Activated naive CD4-positive, alpha-beta T cell treated with anti-CD3 and anti-CD28 coated beads, Interleukin-2, amount 10 ng/mL, durations not matched to agents 7 days and 5 days (primary cell): Measurements from ENCODE around the gene ABCB9.

Source experiments
- CTCF ChIA-PET: fragments of 350-600 bp; sonication (Branson Sonifier 250); formaldehyde crosslinking; loops from one replicate; lab custom pipeline; 2021; ENCODE audit warnings: antibody characterized with exemption; lab: Charles Lee
- DNase-seq: peaks from one replicate; pipeline ENCODE4 v3.0.0-alpha.2; 2020
- H3K27ac Mint-ChIP-seq: one replicate; pipeline ENCODE4 v1.8.0; 2021; ENCODE audit warnings: mild to moderate bottlenecking, moderate library complexity, mixed read lengths
- H3K27me3 Mint-ChIP-seq: one replicate; pipeline ENCODE4 v1.8.0; 2021; ENCODE audit warnings: mild to moderate bottlenecking, mixed read lengths
- H3K36me3 Mint-ChIP-seq: one replicate; pipeline ENCODE4 v1.8.0; 2021; ENCODE audit warnings: mixed read lengths
- H3K4me1 Mint-ChIP-seq: one replicate; pipeline ENCODE4 v1.8.0; 2021; ENCODE audit warnings: mixed read lengths
- H3K4me3 Mint-ChIP-seq: one replicate; pipeline ENCODE4 v1.8.0; 2021; ENCODE audit warnings: mild to moderate bottlenecking, moderate library complexity, mixed read lengths
- H3K9me3 Mint-ChIP-seq: one replicate; pipeline ENCODE4 v1.8.0; 2021; ENCODE audit warnings: mixed read lengths

Gene ABCB9

DNA sequence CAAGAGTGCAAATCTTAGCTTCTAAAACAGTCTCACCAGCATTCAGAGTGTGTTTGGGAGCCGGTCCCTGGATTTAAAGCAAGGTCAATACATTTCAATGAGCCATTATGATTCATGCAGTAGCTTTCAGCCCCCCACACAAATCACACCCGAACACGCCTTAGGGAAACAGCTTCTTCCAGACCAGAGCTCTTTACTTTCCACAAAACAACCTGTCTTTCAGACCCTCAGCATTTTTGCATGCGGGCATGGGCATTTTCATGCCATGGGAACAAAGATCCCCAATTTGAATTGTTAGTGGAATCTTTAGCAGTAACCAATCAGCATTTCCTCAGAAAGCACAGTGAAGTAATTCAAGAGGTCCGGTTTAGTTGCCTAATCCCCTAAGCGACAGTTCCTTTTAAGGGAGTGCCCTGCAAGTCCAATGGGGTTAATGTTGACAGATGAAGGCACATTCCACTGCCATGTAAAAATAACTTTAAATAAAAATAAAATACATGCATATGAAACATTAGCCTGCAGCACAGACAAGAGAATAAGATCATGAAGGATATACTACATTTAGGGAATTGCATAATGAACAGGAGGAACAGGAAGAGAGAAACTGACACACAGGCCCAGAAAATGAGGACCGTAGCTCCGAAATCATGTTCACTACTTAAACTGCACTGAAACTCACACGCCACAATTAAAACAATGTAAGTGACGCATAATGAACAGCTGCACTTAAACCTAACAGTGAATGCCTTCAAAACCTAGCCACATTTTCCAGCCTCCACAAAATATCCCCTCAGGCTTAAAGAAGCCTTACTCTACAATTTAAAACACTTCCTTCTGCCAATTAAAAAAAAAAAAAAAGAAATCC, 74.4 kb downstream of the ABCB9 start:
- Mint-ChIP-seq H3K4me1 (peaks cover 87% of the 10 kb centered on the region), H3K27ac (no peak overlapping the region), H3K36me3 (peaks cover 26% of the 10 kb centered on the region), H3K4me3 (no peak overlapping the region), H3K9me3 (no peaks in the 10 kb centered on the region), H3K27me3 (peaks cover 24% of the 10 kb centered on the region)
- DNase-seq: no peak
- CTCF ChIA-PET: interaction anchor here (1.4 kb wide), 1 partner anchor 61 kb away, joined by 3 read pairs; no protein-coding TSS in a partner anchor

DNA sequence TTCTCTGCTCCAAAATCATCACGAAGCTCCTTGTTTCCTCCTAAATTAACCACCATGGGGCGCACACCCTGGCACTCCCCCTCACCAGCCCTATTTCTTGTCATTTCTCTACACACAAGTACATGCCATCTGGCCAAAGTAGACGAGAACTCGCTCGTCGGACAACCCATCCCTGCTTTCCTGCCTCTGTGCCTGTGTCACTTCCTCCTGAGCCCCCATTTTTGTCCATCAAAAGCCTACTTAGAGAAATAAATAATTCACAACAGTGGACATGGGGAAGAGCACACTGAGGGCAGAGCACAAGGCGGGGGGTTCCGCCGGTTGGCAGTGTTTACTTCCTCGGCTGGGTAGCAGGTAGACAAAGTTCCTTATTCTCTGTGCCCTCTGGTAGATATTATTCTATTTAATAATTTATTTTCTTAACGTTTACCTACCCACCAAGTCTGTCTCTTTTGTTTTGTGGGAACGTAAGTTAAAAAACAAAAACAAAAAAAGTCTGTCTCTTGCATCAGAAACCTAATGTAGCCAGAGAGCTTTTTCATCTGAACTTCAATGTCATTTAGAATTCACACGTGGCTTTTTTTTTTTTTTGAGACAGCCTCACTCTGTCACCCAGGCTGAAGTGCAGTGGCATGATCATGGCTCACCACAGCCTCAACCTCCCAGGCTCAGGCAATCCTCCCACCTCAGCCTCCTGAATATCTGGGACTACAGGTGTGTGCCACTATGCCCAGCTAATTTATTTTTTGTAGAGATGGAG, 76.3 kb downstream of the ABCB9 start:
- DNase-seq: no peak
- CTCF ChIA-PET: interaction anchor here (3.2 kb wide), 1 partner anchor 8 kb away, joined by 17 read pairs; no protein-coding TSS in a partner anchor
- Mint-ChIP-seq H3K9me3 (no peaks in the 10 kb centered on the region), H3K4me3 (peak overlapping the region; percentile 25), H3K4me1 (peaks cover 80% of the 10 kb centered on the region), H3K36me3 (peaks cover 13% of the 10 kb centered on the region), H3K27ac (peak overlapping the region; percentile 81), H3K27me3 (peaks cover 6% of the 10 kb centered on the region)

DNA sequence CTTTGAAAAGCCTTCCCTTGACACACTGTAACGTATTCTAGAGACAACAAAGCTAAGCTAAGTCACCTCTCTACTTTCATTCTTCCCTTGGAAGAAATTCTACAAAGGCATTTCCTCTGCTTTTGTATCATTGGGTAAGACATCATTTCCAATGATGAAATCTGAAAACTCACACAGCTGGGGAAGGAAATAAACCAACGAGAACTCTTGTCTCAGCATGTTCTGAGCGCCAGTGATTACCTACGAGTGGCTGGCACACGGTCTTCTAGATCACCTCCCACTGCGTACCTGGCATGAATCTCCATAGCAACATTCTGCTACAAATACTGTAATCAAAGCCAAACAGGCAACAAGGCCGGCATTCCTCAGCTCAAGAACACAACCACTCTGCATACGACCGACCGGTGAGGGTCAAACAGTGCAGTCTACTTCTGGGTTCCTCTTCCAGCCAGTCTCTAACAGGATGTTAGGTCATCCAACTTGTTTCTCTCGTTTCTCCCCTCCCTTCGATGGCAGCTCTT, 78.0 kb downstream of the ABCB9 start:
- peak; percentile 68 for DNase-seq

DNA sequence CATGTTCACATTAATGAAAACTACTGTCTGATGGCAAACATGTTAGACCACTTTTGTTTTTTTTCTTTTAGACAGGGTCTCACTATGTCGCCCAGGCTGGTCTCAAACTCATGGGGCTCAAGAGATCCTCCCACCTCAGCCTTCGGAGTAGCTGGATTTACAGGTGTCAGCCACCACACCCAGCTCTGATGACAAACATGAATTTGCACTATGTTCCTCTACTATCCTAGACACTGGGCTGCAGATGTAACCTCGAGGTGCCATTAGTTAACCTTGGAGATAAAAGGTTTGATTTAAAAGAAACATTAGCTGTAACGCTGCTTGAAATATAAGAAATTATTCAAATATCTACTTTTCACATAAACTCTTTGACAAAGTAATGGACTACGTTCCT, 78.4 kb downstream of the ABCB9 start:
- H3K4me1 Mint-ChIP-seq: peaks cover 83% of the 10 kb centered on the region
- CTCF ChIA-PET: interaction anchor here (0.9 to 3.2 kb wide), 4 partner anchors 10 to 59 kb away, joined by 3 to 17 read pairs (median 4); no protein-coding TSS in a partner anchor
- H3K27ac Mint-ChIP-seq: peak overlapping the region; percentile 96
- H3K4me3 Mint-ChIP-seq: peak overlapping the region; percentile 65
- H3K9me3 Mint-ChIP-seq: peaks cover 2% of the 10 kb centered on the region
- H3K36me3 Mint-ChIP-seq: peaks cover 16% of the 10 kb centered on the region
- no peak for DNase-seq
- H3K27me3 Mint-ChIP-seq: peaks cover 5% of the 10 kb centered on the region

More for the DNA sequence above, 78.0 kb downstream of the ABCB9 start:
- peaks cover 80% of the 10 kb centered on the region for H3K4me1 Mint-ChIP-seq
- H3K9me3 Mint-ChIP-seq: peaks cover 2% of the 10 kb centered on the region
- CTCF ChIA-PET: interaction anchor here (0.9 to 3.2 kb wide), 4 partner anchors 9 to 59 kb away, joined by 3 to 17 read pairs (median 4); no protein-coding TSS in a partner anchor
- H3K4me3 Mint-ChIP-seq: peak overlapping the region; percentile 65
- peaks cover 14% of the 10 kb centered on the region for H3K36me3 Mint-ChIP-seq
- peaks cover 5% of the 10 kb centered on the region for H3K27me3 Mint-ChIP-seq
- H3K27ac Mint-ChIP-seq: peak overlapping the region; percentile 96

DNA sequence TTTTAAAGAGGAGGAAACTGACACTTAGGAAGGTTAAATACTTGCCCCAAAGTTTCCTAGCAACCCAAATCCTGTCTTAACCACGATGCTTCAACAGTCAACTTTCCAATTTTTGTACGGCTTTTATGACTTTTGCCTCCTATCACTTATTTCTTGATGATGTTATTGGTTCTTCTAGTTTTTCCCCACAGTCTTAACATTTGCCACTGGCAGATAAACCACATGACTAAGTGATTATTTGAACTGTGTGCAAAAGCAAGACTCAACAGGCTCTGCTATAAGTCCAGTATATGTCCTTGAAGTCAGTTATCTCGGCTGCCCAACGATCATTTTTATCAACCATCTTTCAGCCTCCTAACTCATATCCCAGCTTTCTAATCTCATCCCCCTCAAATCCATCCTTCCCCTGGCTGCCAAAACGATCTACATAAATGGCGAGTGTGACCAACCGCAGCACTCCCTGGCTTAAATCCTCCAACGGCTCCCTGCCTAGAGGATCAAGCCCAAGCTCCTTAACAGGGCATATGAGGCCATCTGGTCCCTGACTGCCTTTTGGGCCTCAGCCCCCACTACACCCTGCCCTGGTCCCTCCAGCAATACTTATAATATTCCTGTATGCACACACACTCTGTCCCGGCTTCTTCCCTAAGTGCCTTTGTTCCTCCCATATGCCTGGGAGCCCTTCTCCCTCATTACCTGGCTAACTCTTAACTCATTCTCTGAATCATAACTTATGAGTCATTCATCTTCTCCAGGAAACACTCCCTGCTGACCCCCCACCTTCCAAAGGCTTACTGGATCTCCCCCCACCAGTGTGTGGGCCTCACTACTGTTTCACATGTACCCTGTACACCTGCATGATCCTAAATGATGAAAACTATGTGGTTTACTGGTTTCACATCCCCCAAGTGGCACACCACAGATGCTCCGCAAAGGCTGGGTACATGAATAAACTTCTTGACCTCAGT, 79.1 kb downstream of the ABCB9 start:
- Mint-ChIP-seq H3K4me3 (peak overlapping the region; percentile 35), H3K27me3 (peaks cover 5% of the 10 kb centered on the region), H3K4me1 (peaks cover 84% of the 10 kb centered on the region), H3K27ac (peak overlapping the region; percentile 96), H3K9me3 (peaks cover 2% of the 10 kb centered on the region), H3K36me3 (peaks cover 13% of the 10 kb centered on the region)
- CTCF ChIA-PET: interaction anchor here (0.9 to 3.2 kb wide), 5 partner anchors 11 to 60 kb away, joined by 3 to 17 read pairs (median 4); no protein-coding TSS in a partner anchor
- peak; percentile 66 for DNase-seq

DNA sequence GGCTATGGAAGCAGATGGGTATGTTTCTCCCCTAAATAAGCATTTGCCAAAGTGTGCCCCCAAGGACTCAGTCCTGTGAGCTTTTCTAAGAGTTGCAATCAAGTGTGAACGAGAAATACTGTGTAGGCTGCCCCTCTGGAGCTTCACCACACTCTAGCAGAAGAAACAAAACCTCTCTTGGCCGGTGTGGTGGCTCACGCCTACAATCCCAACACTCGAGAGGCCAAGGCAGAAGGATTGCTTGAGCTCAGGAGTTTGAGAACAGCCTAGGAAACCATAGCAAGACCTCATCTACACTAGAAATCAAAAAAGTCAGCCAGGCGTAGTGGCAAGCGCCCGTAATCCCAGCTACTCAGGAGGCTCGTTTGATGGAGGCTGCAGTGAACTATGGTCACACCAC, 80.1 kb downstream of the ABCB9 start:
- Mint-ChIP-seq H3K36me3 (peaks cover 14% of the 10 kb centered on the region), H3K4me1 (peaks cover 81% of the 10 kb centered on the region), H3K27ac (peak overlapping the region; percentile 43), H3K9me3 (peaks cover 2% of the 10 kb centered on the region), H3K4me3 (no peak overlapping the region), H3K27me3 (peaks cover 5% of the 10 kb centered on the region)
- DNase-seq: no peak
- CTCF ChIA-PET: interaction anchor here (0.6 to 1.6 kb wide), 2 partner anchors 17 to 25 kb away, joined by 3 to 4 read pairs; no protein-coding TSS in a partner anchor

DNA sequence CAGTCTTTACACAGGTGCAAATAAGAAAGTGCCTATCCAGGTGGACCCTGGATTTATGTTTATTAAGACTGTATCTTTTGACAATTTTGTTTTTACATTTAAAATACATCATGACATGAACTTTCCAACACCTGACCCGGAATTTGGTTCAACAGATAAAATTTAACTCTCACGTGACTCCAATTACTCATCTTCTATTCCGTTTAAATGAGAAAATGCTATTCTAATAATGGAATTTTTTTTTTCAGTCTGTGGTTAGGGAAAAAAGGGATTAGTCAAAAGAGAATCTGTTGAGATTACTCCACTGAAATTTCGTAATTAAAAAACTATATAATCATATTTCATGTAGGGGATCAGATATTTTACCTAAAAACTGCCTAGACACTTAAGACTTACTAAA, 81.4 kb downstream of the ABCB9 start:
- CTCF ChIA-PET: no interaction called here
- peaks cover 27% of the 10 kb centered on the region for H3K36me3 Mint-ChIP-seq
- H3K4me1 Mint-ChIP-seq: peaks cover 83% of the 10 kb centered on the region
- H3K27me3 Mint-ChIP-seq: peaks cover 12% of the 10 kb centered on the region
- no peak overlapping the region for H3K4me3 Mint-ChIP-seq
- no peak for DNase-seq
- H3K27ac Mint-ChIP-seq: no peak overlapping the region
- peaks cover 2% of the 10 kb centered on the region for H3K9me3 Mint-ChIP-seq

DNA sequence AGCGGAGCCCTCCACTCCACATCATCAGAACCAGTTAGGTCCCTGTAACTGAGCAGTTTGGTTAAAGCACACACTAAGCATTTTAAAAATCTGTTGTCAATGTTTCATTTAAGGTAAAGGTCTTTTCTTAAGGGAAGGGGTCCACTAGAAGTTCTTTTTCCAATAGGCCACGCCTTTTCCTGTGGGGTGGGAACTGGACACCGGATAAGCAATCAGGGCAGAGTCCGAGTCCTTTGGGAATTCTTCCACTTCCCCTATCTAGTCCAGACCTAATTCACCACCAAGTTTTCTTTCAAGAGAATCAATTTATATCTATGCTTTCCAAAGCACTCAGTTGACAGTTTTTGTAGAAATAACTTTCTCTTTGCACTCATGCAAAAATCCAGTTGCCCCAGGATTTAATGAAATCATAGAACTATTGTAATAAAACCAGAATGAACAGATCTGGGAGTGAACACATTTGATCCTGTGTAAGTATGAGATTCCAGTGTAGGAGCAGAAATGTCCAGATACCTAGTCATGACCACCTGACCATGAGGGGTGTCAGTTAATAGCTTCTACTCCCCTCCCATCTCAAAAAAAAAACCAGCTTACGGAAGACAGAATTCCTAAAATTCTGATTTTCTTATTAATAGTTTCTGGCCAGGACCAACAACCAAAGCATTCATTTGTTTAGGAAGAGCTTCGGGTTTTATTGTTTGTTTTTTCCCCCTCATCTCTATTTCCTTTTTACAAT, 82.0 kb downstream of the ABCB9 start:
- peaks cover 31% of the 10 kb centered on the region for H3K36me3 Mint-ChIP-seq
- peaks cover 14% of the 10 kb centered on the region for H3K27me3 Mint-ChIP-seq
- H3K4me1 Mint-ChIP-seq: peaks cover 82% of the 10 kb centered on the region
- DNase-seq: no peak
- CTCF ChIA-PET: no interaction called here
- H3K27ac Mint-ChIP-seq: no peak overlapping the region
- no peak overlapping the region for H3K4me3 Mint-ChIP-seq
- peaks cover 2% of the 10 kb centered on the region for H3K9me3 Mint-ChIP-seq

DNA sequence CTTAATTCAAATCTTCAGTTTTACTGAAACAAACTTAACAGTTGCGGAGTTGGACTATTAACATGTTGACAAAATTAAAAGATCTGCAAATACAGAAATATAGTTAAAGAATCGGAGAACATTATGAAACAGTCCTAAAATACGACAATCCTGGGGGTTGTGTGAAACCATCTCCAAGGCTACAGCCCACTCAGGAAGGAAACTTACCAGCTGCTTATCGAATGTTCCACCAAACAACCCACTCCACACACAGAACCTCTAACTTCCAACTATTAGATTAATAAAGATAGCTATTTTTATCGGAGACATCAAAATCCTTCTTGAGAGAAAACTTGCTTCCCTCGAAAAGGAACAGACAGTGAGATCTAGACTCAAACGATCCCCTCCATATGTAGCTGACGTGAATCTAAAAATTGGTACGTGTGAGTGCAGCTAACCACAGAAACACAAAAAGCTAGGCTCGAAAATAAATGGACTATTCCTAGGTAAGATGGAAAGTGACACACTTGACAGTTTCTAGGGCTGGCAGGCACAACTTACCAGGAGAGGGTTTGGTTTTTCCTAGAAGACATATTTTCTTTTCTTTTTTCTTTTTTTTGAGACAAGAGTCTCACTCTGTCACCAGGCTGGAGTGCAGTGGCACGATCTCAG, 83.2 kb downstream of the ABCB9 start:
- Mint-ChIP-seq H3K27ac (no peak overlapping the region), H3K27me3 (peaks cover 23% of the 10 kb centered on the region), H3K9me3 (peaks cover 2% of the 10 kb centered on the region), H3K4me3 (no peak overlapping the region), H3K4me1 (peaks cover 82% of the 10 kb centered on the region), H3K36me3 (peaks cover 33% of the 10 kb centered on the region)
- CTCF ChIA-PET: interaction anchor here (0.7 to 4.1 kb wide), 5 partner anchors 11 to 89 kb away, joined by 4 to 35 read pairs (median 9); no protein-coding TSS in a partner anchor
- DNase-seq: no peak

DNA sequence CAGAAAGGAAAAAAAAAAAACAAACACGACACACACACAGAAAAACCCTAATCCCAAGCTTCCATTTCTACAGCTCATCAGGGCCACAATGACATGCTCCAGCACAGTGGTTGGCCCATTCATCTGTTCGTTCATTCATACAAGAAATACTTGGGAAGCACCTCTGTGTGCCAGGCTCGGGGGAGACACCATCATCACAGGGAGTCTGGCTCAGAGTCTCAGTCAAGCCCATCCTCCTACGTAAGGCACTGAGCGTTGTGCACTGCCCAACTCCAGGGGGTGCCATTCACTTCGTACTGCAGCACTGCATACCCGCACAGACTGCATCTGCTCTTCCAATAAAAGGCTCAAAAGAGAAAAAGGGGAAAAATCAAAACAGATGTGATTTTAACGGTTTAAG, 85.6 kb downstream of the ABCB9 start:
- no peak for DNase-seq
- CTCF ChIA-PET: interaction anchor here (0.7 to 4.1 kb wide), 9 partner anchors 9 to 94 kb away, joined by 3 to 35 read pairs (median 5); partner anchors contain the start of gene OGFOD2
- peaks cover 36% of the 10 kb centered on the region for H3K36me3 Mint-ChIP-seq
- H3K4me3 Mint-ChIP-seq: no peak overlapping the region
- peaks cover 27% of the 10 kb centered on the region for H3K27me3 Mint-ChIP-seq
- peaks cover 83% of the 10 kb centered on the region for H3K4me1 Mint-ChIP-seq
- H3K9me3 Mint-ChIP-seq: peaks cover 2% of the 10 kb centered on the region
- no peak overlapping the region for H3K27ac Mint-ChIP-seq

DNA sequence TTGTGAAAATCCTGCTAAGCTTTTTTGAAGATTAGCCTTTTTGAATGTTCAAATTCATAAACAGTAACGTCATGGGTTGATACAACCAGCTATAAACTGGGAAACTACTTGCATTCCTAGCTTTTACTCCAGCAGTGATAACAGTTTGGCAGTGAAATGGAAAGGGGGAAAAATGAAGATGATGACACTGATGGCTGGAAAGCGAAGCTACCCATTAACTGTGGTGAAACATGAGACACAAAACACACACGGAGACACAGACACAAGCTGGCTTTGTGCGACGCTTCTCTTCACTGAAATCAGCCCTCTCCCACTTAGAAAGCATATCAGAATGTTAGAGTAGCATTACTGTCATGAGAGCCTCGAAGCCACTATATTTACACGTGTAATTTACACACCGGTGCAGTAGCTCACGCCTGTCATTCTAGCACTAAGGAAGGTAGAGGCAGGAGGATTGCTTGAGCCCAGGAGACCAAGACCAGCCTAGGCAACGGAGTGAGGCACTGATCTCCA, 86.1 kb downstream of the ABCB9 start:
- peak overlapping the region; percentile 20 for H3K27ac Mint-ChIP-seq
- no peak overlapping the region for H3K4me3 Mint-ChIP-seq

More for the DNA sequence above, 86.1 kb downstream of the ABCB9 start:
- Mint-ChIP-seq H3K9me3 (peaks cover 2% of the 10 kb centered on the region), H3K27me3 (peaks cover 27% of the 10 kb centered on the region), H3K4me1 (peaks cover 87% of the 10 kb centered on the region), H3K36me3 (peaks cover 36% of the 10 kb centered on the region)
- CTCF ChIA-PET: interaction anchor here (0.7 to 4.1 kb wide), 8 partner anchors 9 to 94 kb away, joined by 3 to 35 read pairs (median 4); partner anchors contain the start of gene OGFOD2
- no peak for DNase-seq
